Measurements from ENCODE around the gene UNC5C. TPM values are rescaled to one million over a fixed set of nuclear protein-coding genes. Genes with fewer than 3 reads are reported as not detected.

The UNC5C gene
- total RNA-seq, 2 experiments from 2014 or later = not detected

GRCh38 chr4:95556207-95556859, 7.6 kb upstream of the UNC5C start:
- H3K27me3 Mint-ChIP-seq = peaks cover 8% of the 10 kb centered on the region
- ChIA-PET POLR2A (no interaction called here), CTCF (no interaction called here)
- no peak overlapping the region for H3K27ac Mint-ChIP-seq
- no peak for DNase-seq
- intact Hi-C loops (cut with micrococcal nuclease) = no loop called here
- H3K36me3 Mint-ChIP-seq = no peaks in the 10 kb centered on the region
- no peaks in the 10 kb centered on the region for H3K4me1 Mint-ChIP-seq (ENCODE audit: low read depth)
- no peaks in the 10 kb centered on the region for H3K9me3 Mint-ChIP-seq
- no peak overlapping the region for H3K4me3 Mint-ChIP-seq

- peaks cover 31% of the 10 kb centered on the region for H3K27me3 Mint-ChIP-seq
- DNase-seq = no peak
- ChIA-PET CTCF (interaction anchor here (0.6 kb wide), 1 partner anchor 733 kb away, joined by 3 read pairs; no protein-coding TSS in a partner anchor), POLR2A (no interaction called here)
- no peaks in the 10 kb centered on the region for H3K9me3 Mint-ChIP-seq
- no peaks in the 10 kb centered on the region for H3K36me3 Mint-ChIP-seq
- no peak overlapping the region for H3K4me3 Mint-ChIP-seq
- H3K4me1 Mint-ChIP-seq (ENCODE audit: low read depth) = peaks cover 8% of the 10 kb centered on the region
- H3K27ac Mint-ChIP-seq = no peak overlapping the region
- intact Hi-C loops (cut with micrococcal nuclease) = no loop called here
Observed at GRCh38 chr4:95552942-95553550, 4.3 kb upstream of the UNC5C start.

- no peak for DNase-seq
- ChIA-PET CTCF (no interaction called here), POLR2A (no interaction called here)
- Mint-ChIP-seq H3K4me3 (no peak overlapping the region), H3K36me3 (no peaks in the 10 kb centered on the region), H3K27ac (no peak overlapping the region), H3K27me3 (peaks cover 42% of the 10 kb centered on the region), H3K9me3 (no peaks in the 10 kb centered on the region), H3K4me1 (ENCODE audit: low read depth) (peaks cover 8% of the 10 kb centered on the region)
- intact Hi-C loops (cut with micrococcal nuclease) = no loop called here
Observed at GRCh38 chr4:95551653-95552052, 2.9 kb upstream of the UNC5C start.

DNA sequence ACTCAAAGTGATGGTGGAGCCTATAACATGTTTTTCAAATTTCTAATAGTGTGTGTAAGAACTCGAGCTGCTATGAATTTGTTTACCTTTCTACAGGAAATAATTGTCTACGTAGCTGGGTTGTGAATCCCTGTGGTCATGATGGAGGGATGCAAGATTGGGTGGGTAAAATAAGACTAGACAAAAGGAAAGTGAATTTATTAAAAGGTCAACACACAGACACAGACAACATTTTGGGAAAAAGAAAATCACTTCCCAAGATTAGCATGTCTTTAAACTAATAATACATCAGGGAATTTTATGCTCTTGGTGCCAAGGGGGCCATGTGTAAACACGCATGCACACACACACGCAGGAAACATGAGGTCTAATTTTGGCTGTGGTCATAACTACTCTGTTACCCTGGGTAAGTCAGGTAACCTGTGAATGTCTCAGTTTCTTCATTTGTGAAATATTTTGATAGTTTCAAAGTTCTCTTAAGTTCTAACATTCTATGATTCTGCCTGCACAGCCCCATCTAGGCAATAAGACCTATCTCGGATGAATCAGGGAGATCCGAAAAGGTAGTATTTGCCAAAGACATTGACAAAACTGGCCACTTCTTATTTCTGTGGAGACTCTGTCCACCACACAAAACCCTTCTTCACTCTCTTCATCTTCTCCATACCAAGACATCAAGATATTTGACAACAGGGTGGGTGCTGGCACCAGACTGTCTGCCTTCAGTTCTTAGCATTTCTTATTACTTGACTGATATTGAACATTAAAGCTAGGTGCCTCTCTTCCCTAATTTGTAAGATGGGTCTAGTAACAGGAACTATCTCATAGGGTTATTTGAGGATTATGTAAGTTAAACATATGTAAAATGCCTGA, 1.6 kb upstream of the UNC5C start:
- intact Hi-C loops (cut with micrococcal nuclease) = no loop called here
- no peak overlapping the region for H3K27ac Mint-ChIP-seq
- CTCF ChIA-PET = no interaction called here
- DNase-seq = no peak
- H3K9me3 Mint-ChIP-seq = no peaks in the 10 kb centered on the region
- peaks cover 8% of the 10 kb centered on the region for H3K4me1 Mint-ChIP-seq (ENCODE audit: low read depth)
- H3K36me3 Mint-ChIP-seq = no peaks in the 10 kb centered on the region
- peak overlapping the region; percentile 69 for H3K4me3 Mint-ChIP-seq
- peaks cover 50% of the 10 kb centered on the region for H3K27me3 Mint-ChIP-seq
- POLR2A ChIA-PET = interaction anchor here (0.6 kb wide), 1 partner anchor 9 kb away, joined by 4 read pairs; no protein-coding TSS in a partner anchor

- peak; percentile 49 for DNase-seq
- Mint-ChIP-seq H3K27ac (no peak overlapping the region), H3K4me3 (peak overlapping the region; percentile 69), H3K36me3 (no peaks in the 10 kb centered on the region), H3K9me3 (no peaks in the 10 kb centered on the region), H3K4me1 (ENCODE audit: low read depth) (peaks cover 8% of the 10 kb centered on the region), H3K27me3 (peaks cover 50% of the 10 kb centered on the region)
- intact Hi-C loops (cut with micrococcal nuclease) = no loop called here
- ChIA-PET CTCF (no interaction called here), POLR2A (interaction anchor here (0.6 kb wide), 1 partner anchor 10 kb away, joined by 4 read pairs; no protein-coding TSS in a partner anchor)
Observed at GRCh38 chr4:95549246-95550114, 707 bp upstream of the UNC5C start.

GRCh38 chr4:95547715-95548471, 880 bp downstream of the UNC5C start:
- DNase-seq = no peak
- H3K27ac Mint-ChIP-seq = no peak overlapping the region
- H3K4me1 Mint-ChIP-seq (ENCODE audit: low read depth) = peaks cover 8% of the 10 kb centered on the region
- intact Hi-C loops (cut with micrococcal nuclease) = no loop called here
- H3K36me3 Mint-ChIP-seq = no peaks in the 10 kb centered on the region
- H3K9me3 Mint-ChIP-seq = peaks cover 2% of the 10 kb centered on the region
- POLR2A ChIA-PET = no interaction called here
- H3K27me3 Mint-ChIP-seq = peaks cover 48% of the 10 kb centered on the region
- CTCF ChIA-PET = no interaction called here
- H3K4me3 Mint-ChIP-seq = no peak overlapping the region

DNA sequence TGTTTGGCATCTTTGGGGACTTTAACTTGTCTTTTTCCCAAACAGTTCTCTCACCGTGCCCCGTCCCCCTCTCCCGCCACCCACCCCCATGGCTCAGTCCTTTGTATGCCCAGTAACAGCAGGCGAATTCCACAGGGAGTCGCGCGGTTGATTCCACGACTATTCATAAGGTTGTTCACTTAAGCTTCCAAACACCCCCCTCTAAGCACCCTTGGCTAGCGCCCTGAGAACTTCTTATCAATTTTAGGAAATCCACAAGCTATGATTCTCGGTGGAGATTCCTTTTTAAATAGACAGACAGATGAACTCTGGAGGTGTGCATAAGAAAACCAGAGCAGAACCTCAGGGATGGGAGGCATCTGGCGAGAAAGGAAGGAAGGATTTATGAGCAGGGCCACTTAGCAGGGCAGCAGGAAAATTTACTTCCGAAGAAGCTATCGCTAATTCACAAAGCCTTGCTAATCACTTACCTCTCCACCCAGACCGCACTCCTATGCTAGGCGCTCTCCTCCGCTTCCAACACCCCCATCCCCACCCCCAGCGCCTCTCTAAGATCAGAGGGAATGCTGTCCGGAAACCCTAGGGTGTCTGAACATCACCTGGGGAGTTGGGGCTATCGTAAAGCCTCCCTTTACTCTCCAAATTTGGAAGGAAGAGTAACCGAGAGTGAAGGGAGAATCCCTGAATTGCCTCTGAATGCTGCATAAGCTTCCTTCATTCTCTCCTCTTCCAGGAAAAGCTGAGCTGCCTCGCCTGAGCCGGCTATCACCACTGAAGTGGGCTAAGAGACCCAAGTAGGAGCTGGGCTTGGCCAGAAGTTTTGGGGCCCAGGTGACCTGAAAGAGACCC, 1.7 kb downstream of the UNC5C start:
- H3K4me3 Mint-ChIP-seq = no peak overlapping the region
- H3K4me1 Mint-ChIP-seq (ENCODE audit: low read depth) = peaks cover 8% of the 10 kb centered on the region
- intact Hi-C loops (cut with micrococcal nuclease) = no loop called here
- no peaks in the 10 kb centered on the region for H3K36me3 Mint-ChIP-seq
- peaks cover 46% of the 10 kb centered on the region for H3K27me3 Mint-ChIP-seq
- DNase-seq = no peak
- peaks cover 3% of the 10 kb centered on the region for H3K9me3 Mint-ChIP-seq
- POLR2A ChIA-PET = no interaction called here
- H3K27ac Mint-ChIP-seq = no peak overlapping the region
- CTCF ChIA-PET = no interaction called here

DNA sequence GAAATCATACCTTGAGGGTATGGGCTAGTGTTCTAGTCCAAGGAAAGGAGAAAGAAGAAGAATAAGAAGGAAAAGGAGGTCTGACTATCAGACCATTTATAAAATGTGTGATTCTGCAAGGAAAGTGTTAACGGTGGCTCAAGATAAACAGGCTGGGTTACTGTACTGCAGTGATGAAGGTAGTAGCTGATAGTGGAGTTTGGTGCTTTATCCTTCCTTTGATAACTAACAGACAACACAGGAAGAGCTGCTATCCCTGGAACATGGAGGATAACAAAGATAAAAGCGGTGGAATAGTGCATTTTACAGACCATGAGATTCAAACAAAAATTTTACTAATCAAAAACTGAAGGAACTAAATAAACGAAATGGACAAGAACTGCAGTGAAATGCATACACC, 2.6 kb downstream of the UNC5C start:
- Mint-ChIP-seq H3K27ac (no peak overlapping the region), H3K4me1 (ENCODE audit: low read depth) (peaks cover 8% of the 10 kb centered on the region), H3K9me3 (peaks cover 3% of the 10 kb centered on the region), H3K27me3 (peaks cover 44% of the 10 kb centered on the region), H3K4me3 (no peak overlapping the region), H3K36me3 (no peaks in the 10 kb centered on the region)
- POLR2A ChIA-PET = no interaction called here
- no peak for DNase-seq
- CTCF ChIA-PET = no interaction called here
- intact Hi-C loops (cut with micrococcal nuclease) = no loop called here

DNA sequence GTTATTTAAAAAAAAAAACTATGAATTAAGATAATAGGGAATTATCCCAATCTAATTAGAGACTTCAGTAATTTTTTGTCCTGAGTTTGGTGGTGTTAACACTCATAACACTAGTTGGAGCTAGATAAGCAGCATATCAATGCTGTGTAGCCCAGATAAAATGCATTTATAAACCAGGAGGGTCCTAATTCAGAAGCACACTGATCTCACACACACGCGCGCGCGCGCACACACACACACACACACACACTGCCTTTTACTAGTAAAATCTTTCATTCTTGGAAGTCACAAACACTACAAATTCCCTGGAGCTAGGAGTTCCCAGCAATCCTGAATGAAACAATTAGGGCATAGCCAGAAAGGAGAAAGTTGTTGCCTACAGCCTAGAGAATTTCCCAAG, 3.2 kb downstream of the UNC5C start:
- intact Hi-C loops (cut with micrococcal nuclease) = no loop called here
- Mint-ChIP-seq H3K4me3 (no peak overlapping the region), H3K4me1 (ENCODE audit: low read depth) (peaks cover 8% of the 10 kb centered on the region), H3K27ac (no peak overlapping the region), H3K9me3 (peaks cover 3% of the 10 kb centered on the region), H3K27me3 (peaks cover 40% of the 10 kb centered on the region), H3K36me3 (no peaks in the 10 kb centered on the region)
- no peak for DNase-seq
- ChIA-PET CTCF (no interaction called here), POLR2A (no interaction called here)

DNA sequence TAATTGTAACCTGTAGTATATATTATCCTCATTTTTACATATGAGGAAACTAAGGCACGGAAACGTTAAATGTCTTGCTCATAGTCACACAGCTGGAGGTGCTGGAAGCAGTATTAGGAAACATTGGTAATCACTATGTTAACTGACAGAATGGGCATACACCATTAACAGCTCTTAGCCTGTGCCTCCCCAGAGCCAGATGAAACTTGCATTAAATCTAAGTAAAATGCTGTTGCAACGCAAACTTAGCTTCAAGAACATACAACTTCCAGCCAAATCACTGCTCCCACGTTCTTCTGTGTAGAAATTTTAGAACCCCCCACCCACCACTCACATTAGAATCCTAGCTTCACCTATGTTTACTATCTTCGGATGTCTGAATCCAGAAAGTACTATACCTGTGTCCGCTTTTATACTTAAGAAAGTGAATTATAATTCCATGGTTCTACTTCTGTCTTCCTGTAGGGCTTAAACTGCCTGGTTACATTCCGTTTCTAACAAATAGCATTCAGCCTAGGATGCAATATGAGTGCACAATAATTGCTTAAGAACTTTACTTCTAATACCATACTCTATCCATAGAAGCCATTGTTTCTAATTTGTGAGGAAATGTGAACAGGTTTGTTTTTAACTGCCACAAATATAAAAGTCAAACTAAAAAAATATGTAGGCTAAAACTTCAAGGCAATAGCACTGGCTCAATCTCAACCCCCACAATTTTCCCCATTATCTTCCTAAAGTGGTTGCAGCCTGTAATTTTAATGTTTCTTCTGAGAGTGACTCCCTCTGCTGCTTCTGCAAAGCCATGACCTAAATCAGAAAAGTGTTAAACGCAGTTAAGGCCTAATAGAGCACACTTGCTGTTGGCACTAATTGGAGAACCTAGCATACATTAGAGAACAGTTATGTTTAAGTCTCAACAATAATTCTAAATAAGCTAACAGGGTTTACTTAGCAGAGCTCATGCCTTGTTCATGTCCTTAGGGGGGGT, 4.4 kb downstream of the UNC5C start:
- Mint-ChIP-seq H3K27ac (no peak overlapping the region), H3K27me3 (peaks cover 31% of the 10 kb centered on the region), H3K9me3 (peaks cover 3% of the 10 kb centered on the region), H3K4me1 (ENCODE audit: low read depth) (peaks cover 4% of the 10 kb centered on the region), H3K4me3 (no peak overlapping the region), H3K36me3 (no peaks in the 10 kb centered on the region)
- DNase-seq = no peak
- ChIA-PET POLR2A (no interaction called here), CTCF (no interaction called here)
- intact Hi-C loops (cut with micrococcal nuclease) = no loop called here
